ENCODE measurements around the gene DHRS3.

DHRS3 gene

GRCh38 chr1:12596007-12596821 is 21.8 kb downstream of the DHRS3 start:
- no peak for DNase-seq

- no peak for DNase-seq
Observed at GRCh38 chr1:12595757-12596006, 22.3 kb downstream of the DHRS3 start.

GRCh38 chr1:12594966-12595756 is 22.8 kb downstream of the DHRS3 start:
- peak; percentile 59 for DNase-seq

GRCh38 chr1:12594490-12594889 is 23.5 kb downstream of the DHRS3 start:
- no peak for DNase-seq

- no peak for DNase-seq
Observed at GRCh38 chr1:12593621-12594066, 24.4 kb downstream of the DHRS3 start.

GRCh38 chr1:12592496-12592895 is 25.5 kb downstream of the DHRS3 start:
- DNase-seq, result no peak

GRCh38 chr1:12591267-12591938 is 26.6 kb downstream of the DHRS3 start:
- DNase-seq, result no peak

- DNase-seq, result no peak
Observed at GRCh38 chr1:12588695-12589094, 29.3 kb downstream of the DHRS3 start.

GRCh38 chr1:12587981-12588640 is 29.9 kb downstream of the DHRS3 start:
- no peak for DNase-seq

GRCh38 chr1:12585951-12586942 is 31.8 kb downstream of the DHRS3 start:
- DNase-seq, result no peak

GRCh38 chr1:12585536-12585935 is 32.5 kb downstream of the DHRS3 start:
- DNase-seq, result no peak

- no peak for DNase-seq
Observed at GRCh38 chr1:12584900-12585525, 33.0 kb downstream of the DHRS3 start.

- no peak for DNase-seq
Observed at GRCh38 chr1:12583484-12583883, 34.5 kb downstream of the DHRS3 start.

- DNase-seq, result no peak
Observed at GRCh38 chr1:12582649-12583048, 35.4 kb downstream of the DHRS3 start.

- DNase-seq, result no peak
Observed at GRCh38 chr1:12581179-12581578, 36.8 kb downstream of the DHRS3 start.

- no peak for DNase-seq
Observed at GRCh38 chr1:12580054-12580887, 37.7 kb downstream of the DHRS3 start.

GRCh38 chr1:12578860-12579422 is 39.1 kb downstream of the DHRS3 start:
- DNase-seq, result no peak

GRCh38 chr1:12577020-12577419 is 41.0 kb downstream of the DHRS3 start:
- no peak for DNase-seq

GRCh38 chr1:12574757-12575139 is 43.3 kb downstream of the DHRS3 start:
- no peak for DNase-seq

Measured in stimulated activated CD8-positive, alpha-beta memory T cell treated with anti-CD3 and anti-CD28 coated beads, Interleukin-4, amount 100 ng/mL, for 48 hours (primary cell).